HG03108 (cell line): ENCODE data around the gene AVPR2.

ENCODE experiments used
- ATAC-seq: cut with Tn5 transposase; IDR thresholded peaks from one replicate; pipeline ENCODE4 v1.9.1; 2021; ENCODE audit warnings: moderate library complexity; ENCODE audit not compliant: unreplicated experiment

Gene AVPR2

GRCh38 chrX:153903991-153904957 is at the start of gene AVPR2:
TSS of gene AVPR2 (plus strand) at chrX:153904673. CDS start at chrX:153905146, 473 bp downstream.
- no peak for ATAC-seq

DNA sequence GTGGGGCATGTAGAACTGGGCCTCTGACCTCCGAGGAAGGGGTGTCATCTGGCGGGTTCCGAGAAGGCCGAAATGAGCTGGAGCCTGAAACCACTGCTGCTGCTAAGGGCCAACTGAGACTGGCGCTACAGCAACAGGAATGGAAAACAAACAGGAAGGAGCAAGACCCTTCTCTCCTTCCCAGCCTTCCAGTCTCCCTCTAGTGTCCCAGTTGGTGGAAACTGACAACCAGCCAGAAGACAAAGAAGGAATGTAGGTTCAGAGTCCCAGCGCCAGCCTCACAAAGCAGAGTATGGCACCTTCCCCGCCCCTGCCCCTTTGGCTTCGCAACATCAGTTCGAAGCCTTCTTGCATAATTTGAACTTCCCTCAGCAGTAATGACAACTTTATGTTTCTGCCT is 49.8 kb upstream of the AVPR2 start:
- ATAC-seq, result no peak

DNA sequence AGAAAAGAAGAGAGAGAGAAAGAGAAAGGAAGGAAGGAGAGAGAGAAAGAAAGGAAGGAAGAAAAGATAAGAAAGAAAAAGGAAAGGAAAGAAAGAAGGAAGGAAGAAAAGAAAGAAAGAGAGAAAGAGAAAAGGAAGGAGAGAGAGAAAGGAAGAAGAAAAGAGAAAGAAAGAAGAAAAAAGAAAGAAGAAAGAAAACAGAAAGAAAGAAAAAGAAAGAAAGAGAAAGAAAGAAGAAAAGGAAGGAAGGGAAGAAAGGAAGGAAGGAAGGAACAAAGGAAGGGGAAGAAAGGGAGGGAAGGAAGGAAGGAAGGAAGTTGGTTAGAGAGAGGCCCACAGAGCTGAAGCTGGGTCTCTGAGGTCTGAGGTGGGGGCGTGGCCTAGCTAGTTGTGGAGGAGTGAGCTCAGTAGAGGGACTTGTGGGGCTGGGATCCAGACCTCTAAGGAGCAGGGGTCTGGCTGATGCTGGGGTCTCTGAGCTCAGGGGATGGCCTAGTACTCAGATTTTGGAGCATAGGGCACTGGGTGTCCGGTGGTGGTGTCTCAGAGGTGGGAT is 47.0 kb upstream of the AVPR2 start:
- no peak for ATAC-seq

DNA sequence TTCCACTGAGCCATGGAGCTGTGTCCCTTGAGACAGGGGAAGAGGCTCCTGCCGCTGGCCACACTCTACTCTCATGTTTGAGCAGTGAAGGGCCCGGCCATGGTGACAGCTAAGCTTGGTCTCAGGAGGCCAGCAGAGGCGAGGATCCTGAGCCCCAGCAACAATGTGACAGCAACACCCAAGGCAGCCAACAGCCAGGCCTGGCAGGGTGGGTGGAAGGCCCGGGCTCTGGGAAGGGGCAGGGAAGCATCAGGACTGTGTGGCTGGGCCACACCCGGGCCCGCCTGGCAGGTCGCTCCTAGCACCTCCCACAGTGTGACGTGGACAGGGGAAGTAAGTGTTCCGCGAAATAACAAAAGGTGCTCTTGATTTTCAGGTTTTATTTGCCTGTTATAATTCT is 43.3 kb upstream of the AVPR2 start:
- no peak for ATAC-seq

GRCh38 chrX:153861733-153862310 is 42.7 kb upstream of the AVPR2 start:
- no peak for ATAC-seq

DNA sequence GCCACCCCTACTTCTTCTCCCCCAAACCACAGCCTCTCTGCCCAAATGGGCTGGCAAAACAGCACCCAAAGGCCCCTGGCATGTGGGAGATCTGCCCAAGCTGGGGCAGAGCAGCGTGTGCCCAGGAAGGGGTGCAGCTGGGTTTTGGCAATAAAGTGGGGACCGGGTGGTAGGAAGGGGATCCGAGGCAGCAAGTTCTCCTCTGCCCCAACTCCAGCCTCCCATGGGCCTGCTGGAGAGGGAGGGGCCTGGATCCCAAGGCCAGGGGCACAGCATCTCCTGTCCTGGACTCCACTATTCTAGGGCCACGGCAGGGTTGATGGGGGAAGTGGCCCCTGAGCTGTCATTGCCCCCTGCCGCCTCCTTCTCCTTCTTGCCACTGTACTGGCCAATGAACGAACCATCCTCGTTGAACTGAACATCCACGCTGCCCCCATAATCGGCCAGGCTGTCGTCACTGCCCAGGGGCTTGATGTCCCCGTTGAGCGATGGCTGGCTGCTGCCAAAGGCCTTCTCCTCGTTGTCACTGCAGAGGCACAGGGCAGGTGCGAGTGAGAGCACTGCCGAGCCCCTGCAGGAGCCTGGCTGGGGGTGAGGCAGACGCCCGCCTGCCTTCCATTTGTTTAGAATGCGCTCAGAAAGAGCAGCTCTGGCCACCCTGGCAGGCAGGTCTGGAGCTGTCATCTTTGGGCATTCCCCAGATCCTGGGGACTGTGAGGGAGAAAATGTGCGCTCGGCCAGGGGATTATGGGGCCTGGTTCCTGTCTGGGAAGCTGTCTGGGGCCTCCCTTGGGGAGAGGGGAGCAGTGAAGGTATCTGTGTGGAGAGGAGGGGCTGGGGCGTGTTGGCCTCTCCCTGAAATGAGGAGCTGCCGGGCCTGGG is 41.9 kb upstream of the AVPR2 start:
- no peak for ATAC-seq

GRCh38 chrX:153863251-153863991 is 41.1 kb upstream of the AVPR2 start:
- ATAC-seq, result no peak

DNA sequence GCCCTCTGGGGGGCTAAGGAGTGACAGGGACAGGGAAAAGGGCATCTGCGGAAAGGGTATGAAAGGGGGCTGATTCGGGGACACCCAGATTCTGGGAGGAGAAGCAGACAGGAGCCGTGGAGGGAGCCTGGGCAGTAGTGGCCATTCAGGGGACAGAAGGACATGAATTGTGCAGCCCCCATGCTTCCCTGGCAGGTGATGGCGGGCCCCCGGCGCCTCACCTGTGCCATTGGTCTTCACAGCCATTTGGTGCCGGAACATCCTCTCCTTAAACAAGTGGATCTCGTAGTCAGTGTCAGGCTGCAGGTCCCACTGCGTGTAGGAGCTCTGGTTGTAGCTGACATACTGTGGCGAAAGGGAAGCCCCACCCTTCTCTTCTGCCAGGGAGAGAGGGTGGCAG is 40.4 kb upstream of the AVPR2 start:
- no peak for ATAC-seq

DNA sequence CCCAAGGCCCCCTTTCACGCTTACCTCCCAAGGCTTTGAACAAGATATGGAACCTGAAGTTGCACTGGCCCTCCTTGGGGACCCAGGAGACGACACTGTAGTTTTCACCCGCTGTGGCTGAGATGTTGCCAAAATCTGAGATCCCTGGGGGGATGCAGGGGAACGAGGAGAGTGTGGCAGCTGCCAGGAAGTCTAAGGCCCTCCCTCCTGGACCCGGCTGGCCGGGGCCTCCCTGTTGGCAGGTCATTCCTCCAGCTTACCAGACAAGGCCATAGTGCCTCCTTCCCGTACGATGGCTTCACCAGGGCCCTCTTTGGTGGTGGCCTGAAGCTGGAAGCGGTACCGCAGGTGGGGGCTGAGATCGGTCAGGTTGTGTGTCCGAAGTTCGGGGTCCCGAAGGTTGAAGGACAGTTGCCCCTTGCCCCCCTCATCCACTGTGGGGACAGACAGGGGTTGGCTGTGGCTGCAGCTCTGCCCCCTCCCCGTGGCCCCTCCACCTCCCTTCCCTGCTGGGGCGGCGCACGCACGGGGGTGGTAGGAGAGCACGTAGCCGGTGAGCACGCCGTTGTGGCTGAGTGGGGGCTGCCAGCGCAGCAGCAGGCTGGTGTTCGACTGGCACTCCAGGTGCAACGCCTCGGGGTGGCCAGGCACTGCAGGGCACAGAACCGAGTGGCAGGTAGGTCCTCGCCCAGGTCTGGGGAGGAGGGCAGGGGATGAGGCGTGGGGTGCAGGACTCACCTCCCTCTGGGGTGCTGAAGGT is 39.7 kb upstream of the AVPR2 start:
- ATAC-seq, result no peak

- ATAC-seq, result no peak
Observed at GRCh38 chrX:153865321-153865580, 39.2 kb upstream of the AVPR2 start.

GRCh38 chrX:153865685-153866084 is 38.8 kb upstream of the AVPR2 start:
- no peak for ATAC-seq

- ATAC-seq, result no peak
Observed at GRCh38 chrX:153866302-153867019, 38.0 kb upstream of the AVPR2 start.

- no peak for ATAC-seq
Observed at GRCh38 chrX:153867139-153867538, 37.3 kb upstream of the AVPR2 start.

- ATAC-seq, result no peak
Observed at GRCh38 chrX:153867671-153868070, 36.8 kb upstream of the AVPR2 start.

DNA sequence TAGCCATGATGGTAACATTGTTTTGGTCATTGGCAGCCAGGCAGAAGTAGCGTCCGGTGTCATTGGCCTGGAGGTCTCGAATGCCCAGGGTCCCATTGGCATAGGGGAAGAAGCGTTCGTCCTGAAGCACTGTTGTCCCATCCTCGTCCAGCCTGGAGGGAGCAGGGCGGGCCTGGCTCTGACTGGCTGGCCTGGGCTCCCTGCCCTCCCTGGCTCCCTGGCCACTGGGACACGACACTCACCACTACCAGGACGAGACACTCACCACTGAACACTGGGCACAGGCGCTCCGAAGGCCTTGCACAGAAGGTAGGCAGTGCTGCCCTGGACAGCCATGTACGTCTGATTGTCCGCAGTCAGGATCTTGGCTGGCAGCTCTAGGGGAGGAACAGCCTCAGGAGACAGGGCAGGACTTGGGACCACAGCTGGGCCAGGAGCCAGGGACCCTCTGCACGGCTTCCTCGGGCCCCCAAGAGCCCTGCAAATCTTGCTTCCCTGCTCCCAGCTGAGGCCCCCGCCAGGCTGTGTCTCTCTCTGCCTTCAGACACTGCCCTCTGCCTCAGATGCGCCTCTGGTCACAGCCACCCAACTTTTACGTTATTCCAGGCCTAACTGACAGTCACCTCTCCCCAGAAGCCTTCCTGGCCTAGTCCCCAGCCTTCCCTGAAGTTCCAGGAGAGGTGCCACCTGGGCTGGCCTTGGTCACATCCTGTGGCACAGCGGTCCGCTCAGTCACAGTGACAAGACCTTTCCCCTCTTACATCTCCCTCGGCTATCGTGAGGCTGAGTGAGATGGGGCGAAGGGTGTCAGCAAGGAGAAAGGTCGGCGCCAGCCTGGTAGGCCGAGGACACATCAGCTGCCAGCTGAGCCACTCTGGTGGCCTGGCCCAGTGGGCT is 35.6 kb upstream of the AVPR2 start:
- ATAC-seq, result no peak

GRCh38 chrX:153869473-153870287 is 34.8 kb upstream of the AVPR2 start:
- no peak for ATAC-seq

GRCh38 chrX:153870288-153870690 is 34.2 kb upstream of the AVPR2 start:
- ATAC-seq, result no peak
